Common myeloid progenitor, CD34-positive (primary cell): ENCODE measurements around the gene PHF21B.

Experiments
- CTCF ChIA-PET: fragments of 350-600 bp; sonication (Branson Sonifier 250); formaldehyde crosslinking; loops from one replicate; lab custom pipeline; 2021; ENCODE audit warnings: antibody characterized with exemption; lab: Charles Lee
- POLR2A ChIA-PET: fragments of 350-600 bp; sonication (Branson Sonifier 250); formaldehyde crosslinking; loops from one replicate; lab custom pipeline; 2021; ENCODE audit warnings: antibody characterized with exemption; lab: Charles Lee
- DNase-seq, 3 donors: peaks; one replicate each; pipeline versions ENCODE4 v3.0.0 to v3.0.0-alpha.2; 2013
- H3K27ac ChIP-seq, 2 experiments: 1 replicate in 1 of 2; 2 replicates in 1 of 2; pipeline ENCODE4 v1.7.0; 2013; ENCODE audit warnings: inconsistent platforms in 2 of 2, low read length in 2 of 2, mild to moderate bottlenecking in 2 of 2, low read depth in 1 of 2, moderate library complexity in 1 of 2; ENCODE audit not compliant: severe bottlenecking in 2 of 2, insufficient read depth in 1 of 2, poor library complexity in 1 of 2
- H3K27me3 ChIP-seq, 5 experiments: replicated peaks in 2 of 5; 1 replicate in 3 of 5; 2 replicates in 2 of 5; pipeline versions ENCODE4 v1.6.1 to v1.7.0; 2013; ENCODE audit warnings: low read length in 4 of 5, mild to moderate bottlenecking in 2 of 5, moderate library complexity in 2 of 5, inconsistent platforms in 1 of 5; ENCODE audit not compliant: insufficient read depth in 5 of 5, control insufficient read depth in 4 of 5
- H3K36me3 ChIP-seq, 4 experiments: 1 replicate in 2 of 4; 2 replicates in 2 of 4; pipeline versions ENCODE4 v1.6.1 to v1.7.0; 2013; ENCODE audit warnings: low read length in 3 of 4, control low read depth in 1 of 4, mild to moderate bottlenecking in 1 of 4; ENCODE audit not compliant: control insufficient read depth in 4 of 4, insufficient read depth in 4 of 4
- H3K4me1 ChIP-seq, 4 experiments: 1 replicate in 3 of 4; 2 replicates in 1 of 4; pipeline versions ENCODE4 v1.6.1 to v1.7.1; 2013; ENCODE audit warnings: low read length in 3 of 4, mild to moderate bottlenecking in 3 of 4, control low read depth in 1 of 4, inconsistent platforms in 1 of 4, moderate library complexity in 1 of 4; ENCODE audit not compliant: control insufficient read depth in 4 of 4, insufficient read depth in 4 of 4; ENCODE audit errors: control extremely low read depth in 1 of 4
- H3K4me3 ChIP-seq, 7 experiments: 1 replicate in 4 of 7; 2 replicates in 3 of 7; pipeline versions ENCODE4 v1.5.1 to v1.7.0; 2013; ENCODE audit warnings: mild to moderate bottlenecking in 7 of 7, low read length in 6 of 7, moderate library complexity in 6 of 7, inconsistent platforms in 2 of 7, low read depth in 2 of 7, control low read depth in 1 of 7; ENCODE audit not compliant: insufficient read depth in 4 of 7, control insufficient read depth in 1 of 7; ENCODE audit errors: extremely low read depth in 1 of 7
- H3K9me3 ChIP-seq, 5 experiments: 1 replicate in 4 of 5; 2 replicates in 1 of 5; pipeline versions ENCODE4 v1.6.1 to v1.7.1; 2013; ENCODE audit warnings: low read length in 4 of 5, mild to moderate bottlenecking in 2 of 5, inconsistent platforms in 1 of 5, low read depth in 1 of 5, moderate library complexity in 1 of 5; ENCODE audit not compliant: control insufficient read depth in 4 of 5, insufficient read depth in 2 of 5; ENCODE audit errors: control extremely low read depth in 1 of 5
- WGBS: methylation state at CpG from one replicate; pipeline ENCODE4 v1.1.5; 2013; ENCODE audit not compliant: insufficient coverage; 5-methylcytosine and 5-hydroxymethylcytosine counted together

PHF21B gene

GRCh38 chr22:44901301-44901700, 108.5 kb downstream of the PHF21B start:
- peak; percentile 26 to 52 (median 43) for DNase-seq
- no peaks in the 10 kb centered on the region for H3K36me3 ChIP-seq
- H3K4me3 ChIP-seq: no peak overlapping the region
- POLR2A ChIA-PET: no interaction called here
- WGBS: 56% methylated on average over 2 of the region's 2 CpGs
- H3K9me3 ChIP-seq: peaks cover 0 to 28% (median 19%) of the 10 kb centered on the region in 5 experiments
- H3K27ac ChIP-seq: no peak overlapping the region
- no peaks in the 10 kb centered on the region for H3K4me1 ChIP-seq
- CTCF ChIA-PET: no interaction called here
- H3K27me3 ChIP-seq: peaks cover 0 to 4% (median 0%) of the 10 kb centered on the region in 5 experiments

- H3K36me3 ChIP-seq: no peaks in the 10 kb centered on the region
- no peaks in the 10 kb centered on the region for H3K4me1 ChIP-seq
- 100% methylated on average over 2 of the region's 6 CpGs for WGBS
- H3K27me3 ChIP-seq: peaks cover 0 to 5% (median 2%) of the 10 kb centered on the region in 5 experiments
- ChIA-PET POLR2A (no interaction called here), CTCF (no interaction called here)
- no peak overlapping the region for H3K27ac ChIP-seq
- peaks cover 0 to 28% (median 19%) of the 10 kb centered on the region in 5 experiments for H3K9me3 ChIP-seq
- DNase-seq: no peak
- H3K4me3 ChIP-seq: no peak overlapping the region
Measured at GRCh38 chr22:44898236-44898635, 111.6 kb downstream of the PHF21B start.

- H3K36me3 ChIP-seq: no peaks in the 10 kb centered on the region
- H3K9me3 ChIP-seq: peaks cover 0 to 4% (median under 1%) of the 10 kb centered on the region in 5 experiments
- WGBS: 77% methylated on average over 21 of the region's 23 CpGs
- peak in 2 of 3 donors; percentile 18 to 33 for DNase-seq
- H3K27me3 ChIP-seq: peaks cover 0 to 5% (median 0%) of the 10 kb centered on the region in 5 experiments
- no peak overlapping the region for H3K4me3 ChIP-seq
- ChIA-PET POLR2A (no interaction called here), CTCF (no interaction called here)
- no peak overlapping the region for H3K27ac ChIP-seq
- H3K4me1 ChIP-seq: no peaks in the 10 kb centered on the region
Measured at GRCh38 chr22:44895296-44896055, 114.3 kb downstream of the PHF21B start.

DNA sequence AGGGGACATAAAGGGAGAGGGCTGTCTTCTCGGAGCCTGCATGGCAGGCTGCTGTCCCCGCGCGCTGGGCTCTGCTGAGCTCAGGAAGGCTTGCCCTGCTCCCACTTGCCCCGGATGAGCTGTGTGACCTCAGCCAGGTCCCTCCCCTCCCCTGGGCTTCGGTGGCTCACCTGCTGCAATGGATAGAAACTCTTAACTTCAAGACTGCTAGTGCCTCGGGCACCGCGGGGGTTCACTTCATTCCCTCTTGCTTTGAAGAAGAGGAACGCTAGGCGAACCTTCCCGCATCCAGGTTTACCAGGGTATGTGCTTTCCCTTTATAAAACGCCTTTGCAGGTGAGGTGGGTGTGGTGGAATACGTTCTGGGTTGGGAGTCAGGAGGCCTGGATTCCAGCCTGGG, 115.0 kb downstream of the PHF21B start:
- WGBS: 93% methylated on average over 10 of the region's 14 CpGs
- H3K27ac ChIP-seq: no peak overlapping the region
- POLR2A ChIA-PET: no interaction called here
- peaks cover 0 to 5% (median 0%) of the 10 kb centered on the region in 5 experiments for H3K27me3 ChIP-seq
- no peaks in the 10 kb centered on the region for H3K4me1 ChIP-seq
- H3K9me3 ChIP-seq: peaks cover 0 to 4% (median 0%) of the 10 kb centered on the region in 5 experiments
- CTCF ChIA-PET: no interaction called here
- DNase-seq: no peak
- H3K36me3 ChIP-seq: no peaks in the 10 kb centered on the region
- no peak overlapping the region for H3K4me3 ChIP-seq

DNA sequence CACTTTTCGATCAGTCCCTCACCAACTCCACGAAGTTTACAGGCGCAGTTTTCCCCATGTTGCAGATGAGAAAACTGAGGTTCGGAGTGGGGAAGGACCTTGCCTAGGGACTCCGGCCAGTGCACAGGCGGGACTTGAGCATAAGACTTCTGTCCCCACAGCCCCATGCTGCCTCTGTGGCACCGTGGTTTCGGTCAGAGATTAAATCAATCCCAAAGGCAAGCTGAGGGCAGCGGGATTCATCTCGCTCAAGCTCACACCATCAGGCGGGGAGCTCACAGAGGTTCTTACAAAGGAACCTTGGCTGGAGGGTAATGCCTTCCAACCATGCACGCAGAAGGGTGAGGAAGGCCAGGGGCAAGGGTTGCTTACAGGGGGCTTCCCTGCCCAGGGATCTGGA, 115.5 kb downstream of the PHF21B start:
- no peaks in the 10 kb centered on the region for H3K4me1 ChIP-seq
- CTCF ChIA-PET: no interaction called here
- WGBS: 94% methylated on average over 12 of the region's 12 CpGs
- H3K27ac ChIP-seq: no peak overlapping the region
- no peaks in the 10 kb centered on the region for H3K36me3 ChIP-seq
- H3K4me3 ChIP-seq: no peak overlapping the region
- POLR2A ChIA-PET: no interaction called here
- H3K9me3 ChIP-seq: peaks cover 0 to 4% (median 0%) of the 10 kb centered on the region in 5 experiments
- H3K27me3 ChIP-seq: peaks cover 0 to 5% (median 0%) of the 10 kb centered on the region in 5 experiments
- no peak for DNase-seq

DNA sequence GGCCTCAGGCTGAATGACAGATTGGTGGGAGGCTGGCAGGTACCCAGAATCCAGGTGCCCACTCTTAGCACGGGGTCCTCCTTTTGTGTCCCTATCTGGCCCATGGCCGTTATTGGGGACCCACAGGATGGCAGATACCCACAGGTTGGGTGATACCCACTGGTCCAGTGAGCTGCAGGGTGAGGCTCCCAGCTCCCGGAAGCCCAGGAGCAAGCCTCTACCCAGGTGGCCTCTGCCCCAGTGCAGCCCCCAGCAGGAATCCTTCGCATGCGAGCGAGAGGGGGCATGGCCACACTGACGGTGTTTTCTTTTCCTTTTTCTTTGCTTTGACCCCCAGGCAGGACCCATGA, 116.1 kb downstream of the PHF21B start:
- Histone ChIP-seq H3K4me1 (no peaks in the 10 kb centered on the region), H3K27ac (no peak overlapping the region), H3K4me3 (no peak overlapping the region), H3K36me3 (no peaks in the 10 kb centered on the region), H3K9me3 (peaks cover 0 to 4% (median 0%) of the 10 kb centered on the region in 5 experiments), H3K27me3 (peaks cover 0 to 5% (median 0%) of the 10 kb centered on the region in 5 experiments)
- CTCF ChIA-PET: no interaction called here
- DNase-seq: no peak
- 88% methylated on average over 7 of the region's 7 CpGs for whole genome bisulfite sequencing
- POLR2A ChIA-PET: no interaction called here
